Stimulated activated CD4-positive, alpha-beta T cell treated with anti-CD3 and anti-CD28 coated beads, Interleukin-4, amount 100 ng/mL, for 1 hour (primary cell): ENCODE measurements around the gene TMEM135.
"Not testable (repeated sequence)": the region's sequence is repeated elsewhere in the genome, so short reads cannot be mapped to it uniquely, and the experiment has no call there.

ENCODE experiments used
- DNase-seq: peaks from one replicate; pipeline ENCODE4 v3.0.0-alpha.2; 2020

TMEM135 gene

DNA sequence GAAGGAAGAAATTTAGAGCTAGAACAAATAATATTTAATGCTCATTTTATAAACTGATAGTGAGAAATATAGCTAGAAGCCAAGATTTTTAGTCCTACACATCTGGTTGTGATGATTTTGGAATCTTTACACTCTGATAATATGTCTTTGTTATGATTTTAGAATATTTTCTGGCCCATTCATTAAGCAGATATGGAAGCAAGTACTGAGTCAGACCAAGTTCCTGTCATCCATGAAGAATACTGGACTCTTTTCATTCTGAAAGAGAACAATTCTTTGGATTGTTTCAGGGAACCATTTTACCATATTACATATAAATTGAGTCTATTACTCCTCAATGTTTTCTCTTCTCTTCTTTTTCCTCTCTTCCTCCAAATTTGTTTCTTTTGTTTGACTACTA lies 227.4 kb downstream of the TMEM135 start:
- no peak for DNase-seq

DNA sequence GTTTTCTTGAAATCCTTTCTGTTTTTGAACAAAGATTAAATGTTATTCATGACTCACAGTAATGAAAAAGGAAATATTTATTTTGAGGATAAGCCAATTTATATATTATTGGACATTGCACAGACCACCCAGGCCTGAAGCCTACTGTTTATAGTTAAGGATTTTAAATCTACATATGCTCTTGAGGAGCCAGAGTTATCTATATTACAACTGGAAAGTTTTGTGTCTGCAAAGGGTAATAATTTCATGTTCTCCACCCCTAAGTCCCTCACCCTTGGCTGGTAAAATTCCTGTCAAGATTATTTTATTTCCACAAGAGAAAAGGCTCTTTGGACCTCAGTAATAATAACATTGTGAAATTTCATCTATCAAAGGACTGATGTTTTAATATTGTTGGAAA lies 228.2 kb downstream of the TMEM135 start:
- no peak for DNase-seq

DNA sequence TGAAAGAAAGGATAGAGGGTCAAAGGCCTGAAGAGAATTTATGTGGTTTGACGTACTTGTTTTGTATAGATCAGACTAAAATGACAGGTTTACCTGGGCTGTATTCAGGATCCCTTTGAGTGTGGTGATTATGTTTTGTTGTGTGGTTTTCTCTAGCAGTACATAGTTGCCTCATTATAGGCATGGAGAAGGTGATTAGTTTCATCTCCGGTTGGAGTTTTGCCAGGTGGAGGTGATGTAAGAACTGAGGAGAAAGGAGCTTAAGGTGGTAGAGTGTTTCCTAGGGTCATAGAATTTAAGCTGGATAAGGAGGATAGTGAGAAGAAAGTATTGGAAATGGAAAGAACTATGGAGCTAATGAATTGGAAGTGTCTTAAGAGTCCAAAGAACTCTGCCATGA lies 229.0 kb downstream of the TMEM135 start:
- DNase-seq = no peak

DNA sequence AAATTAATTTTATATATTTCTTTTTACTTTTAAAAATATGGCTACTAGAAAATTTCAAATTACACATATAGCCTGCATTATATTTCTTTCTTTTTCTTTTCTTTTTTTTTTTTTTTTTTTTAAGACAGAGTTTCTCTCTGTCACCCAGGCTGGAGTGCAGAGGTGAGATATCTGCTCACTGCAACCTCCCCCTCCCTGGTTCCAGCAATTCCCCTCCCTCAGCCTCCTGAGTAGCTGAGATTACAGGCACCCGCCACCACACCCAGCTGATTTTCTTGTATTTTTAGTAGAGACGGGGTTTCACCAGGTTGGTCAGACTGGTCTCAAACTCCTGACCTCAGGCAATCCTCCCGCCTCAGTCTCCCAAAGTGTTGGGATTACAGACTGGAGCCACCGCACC lies 234.2 kb downstream of the TMEM135 start:
- DNase-seq = not testable (repeated sequence)

DNA sequence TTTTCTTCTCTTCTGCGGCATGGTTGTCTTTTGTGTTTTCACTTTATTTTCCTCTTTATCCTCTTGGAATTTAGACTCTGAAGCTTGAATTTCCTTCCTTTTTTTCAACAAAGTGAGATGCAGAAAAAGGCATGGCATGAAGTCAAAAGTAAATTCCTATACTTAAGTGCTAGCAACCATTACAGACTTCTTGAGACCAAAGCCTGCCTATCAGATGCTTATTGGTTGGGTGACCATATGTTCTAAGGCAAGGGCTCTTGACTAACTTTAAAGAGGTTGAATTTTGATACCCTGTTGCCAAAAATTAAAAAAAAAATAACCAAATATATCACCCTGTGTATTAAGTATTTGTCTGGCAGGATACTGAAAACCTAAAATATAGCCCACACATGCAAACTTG lies 237.4 kb downstream of the TMEM135 start:
- DNase-seq = no peak

DNA sequence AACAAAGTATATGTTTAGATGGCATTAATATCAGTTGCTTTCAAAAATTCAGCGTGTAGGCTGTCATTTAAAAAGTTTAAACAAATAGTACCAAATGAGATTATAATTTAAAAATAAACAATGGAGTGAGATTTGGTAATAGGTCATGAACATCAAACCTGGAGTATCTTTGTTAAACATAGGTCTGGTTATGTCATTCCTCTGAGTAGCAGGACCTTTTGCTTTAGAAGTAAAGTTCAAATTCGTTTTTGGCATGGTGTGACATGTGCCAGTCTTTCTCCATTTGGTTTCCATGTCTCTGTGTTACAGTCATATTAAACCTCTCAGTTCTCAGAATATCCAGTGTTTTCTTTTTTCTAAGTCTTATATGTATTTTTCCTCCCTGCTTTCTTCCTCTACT lies 242.4 kb downstream of the TMEM135 start:
- DNase-seq = no peak

DNA sequence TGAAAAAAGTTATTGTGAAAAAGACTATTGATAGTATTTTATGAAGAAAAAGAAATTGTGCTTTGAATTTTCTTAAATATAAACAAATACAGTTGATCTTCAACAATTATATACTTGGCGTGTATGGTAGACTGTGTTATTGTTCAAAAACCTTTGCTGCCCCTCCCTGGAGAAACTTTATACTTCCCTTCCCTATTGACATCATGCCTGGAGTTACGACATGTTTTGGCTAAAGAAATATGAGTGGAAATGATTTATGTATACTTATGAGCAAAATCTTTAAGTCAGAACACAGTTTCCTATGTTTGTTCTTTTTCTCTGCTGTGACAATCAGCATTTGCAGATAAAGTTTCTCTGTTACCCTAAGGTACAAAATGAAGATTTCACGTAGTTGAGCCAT lies 243.8 kb downstream of the TMEM135 start:
- DNase-seq = no peak

DNA sequence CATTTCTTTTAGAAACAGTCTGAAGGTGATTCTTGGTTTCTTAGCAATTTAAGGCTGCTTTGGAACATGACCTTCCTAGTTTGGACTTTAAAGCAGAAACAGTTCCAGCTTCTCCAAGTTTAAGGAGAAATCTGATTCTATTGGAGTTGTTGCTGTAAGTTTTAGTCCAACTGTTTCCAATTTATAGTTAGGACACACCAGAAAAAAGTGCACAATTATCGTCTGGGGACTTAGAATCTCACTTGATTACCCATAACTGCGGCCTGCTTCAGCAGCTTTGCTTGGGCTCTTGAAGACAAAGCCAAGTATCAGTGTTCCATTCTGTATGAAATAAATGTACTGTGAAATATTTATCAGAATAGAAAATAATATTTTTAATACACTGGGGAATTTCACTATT lies 246.6 kb downstream of the TMEM135 start:
- DNase-seq = no peak

DNA sequence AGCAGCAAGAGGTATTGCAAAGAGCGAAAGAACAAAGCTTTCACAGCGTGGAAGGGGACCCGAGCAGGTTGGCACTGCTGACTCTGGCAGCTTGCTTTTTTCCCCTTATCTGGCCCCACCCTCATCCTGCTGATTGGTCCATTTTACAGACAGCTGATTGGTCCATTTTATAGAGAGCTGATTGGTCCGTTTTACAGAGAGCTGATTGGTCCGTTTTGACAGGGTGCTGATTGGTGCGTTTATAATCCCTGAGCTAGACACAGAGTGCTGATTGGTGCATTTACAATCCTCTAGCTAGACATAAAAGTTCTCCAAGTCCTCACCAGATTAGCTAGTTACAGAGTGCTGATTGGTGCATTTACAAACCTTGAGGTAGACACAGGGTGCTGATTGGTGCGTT lies 247.9 kb downstream of the TMEM135 start:
- not testable (repeated sequence) for DNase-seq

DNA sequence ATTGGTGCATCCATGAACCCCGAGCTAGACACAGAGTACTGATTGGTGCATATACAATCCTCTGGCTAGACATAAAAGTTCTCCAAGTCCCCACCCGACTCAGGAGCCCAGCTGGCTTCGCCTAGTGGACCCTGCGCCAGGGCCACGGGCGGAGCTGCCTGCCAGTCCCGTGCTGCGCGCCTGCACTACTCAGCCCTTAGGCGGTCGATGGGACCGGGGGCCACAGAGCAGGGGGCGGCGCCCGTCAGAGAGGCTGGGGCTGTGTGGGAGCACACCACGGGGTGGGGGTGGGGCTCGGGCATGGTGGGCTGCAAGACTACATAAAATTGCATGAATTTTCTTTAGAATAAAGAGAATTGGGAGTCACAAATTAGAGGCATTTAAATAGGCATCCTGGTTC lies 248.6 kb downstream of the TMEM135 start:
- no peak for DNase-seq

DNA sequence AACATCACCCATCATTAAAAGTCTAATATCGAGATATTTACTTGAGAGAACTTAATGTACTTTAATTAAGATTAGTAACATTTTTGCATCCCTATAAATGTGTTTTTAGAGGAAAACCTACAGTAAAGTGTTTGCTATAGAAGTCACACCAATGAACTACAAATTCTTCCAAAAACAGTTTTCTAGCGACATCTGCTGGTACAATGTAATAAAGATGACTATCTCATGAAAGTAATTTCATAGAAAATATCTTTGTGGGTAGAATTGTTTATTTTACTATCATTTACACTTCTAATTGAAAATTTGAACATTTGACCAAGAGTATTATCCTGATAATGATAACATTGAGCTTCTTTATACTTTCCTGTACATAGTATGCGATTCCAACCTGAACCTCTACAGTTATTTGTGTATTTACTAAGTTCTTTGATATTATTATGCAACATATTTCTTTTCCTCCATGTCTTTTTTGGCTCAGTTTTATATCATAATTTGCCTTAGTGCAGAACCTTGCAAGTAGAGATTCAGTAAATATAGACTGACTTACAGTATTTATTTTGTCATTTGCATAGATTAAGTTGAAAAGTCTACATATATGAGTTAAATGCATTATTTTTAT lies 252.7 kb downstream of the TMEM135 start:
- no peak for DNase-seq

DNA sequence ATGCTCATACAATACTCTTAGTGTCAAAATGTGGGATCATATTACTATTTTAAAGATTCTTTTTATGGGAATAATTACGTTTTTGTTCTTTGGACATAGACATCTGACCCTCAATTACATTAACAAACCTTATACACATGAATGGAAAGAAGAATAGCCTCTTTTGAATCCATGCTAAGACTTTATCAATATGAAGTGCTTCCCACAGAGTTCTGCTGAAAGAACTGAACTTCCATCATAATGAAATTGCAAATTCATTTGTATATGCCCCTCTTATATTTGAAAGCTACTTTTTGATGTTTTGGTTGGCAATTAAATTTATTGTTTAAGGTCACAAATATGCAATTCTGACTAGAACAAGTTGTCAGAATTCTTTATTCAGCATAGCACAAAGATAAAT lies 254.9 kb downstream of the TMEM135 start:
- no peak for DNase-seq

DNA sequence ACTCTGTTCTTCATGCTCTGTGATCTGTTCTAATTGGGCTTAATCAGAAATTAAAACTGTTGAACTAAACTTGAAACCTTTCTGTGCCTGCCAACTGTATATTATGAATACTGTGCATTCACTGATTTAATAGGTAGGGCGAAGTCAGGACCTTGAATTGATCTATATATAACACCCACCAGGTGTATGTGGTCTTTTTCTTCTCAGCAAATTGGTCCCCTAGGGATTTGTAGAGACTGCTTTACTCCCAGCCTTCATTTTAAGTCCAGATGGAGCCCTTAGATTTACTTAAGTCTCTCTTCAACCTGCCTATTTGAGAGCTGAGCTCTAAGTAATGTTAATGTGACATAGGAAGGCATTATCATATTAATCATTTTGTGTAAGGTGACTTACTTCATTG lies 257.5 kb downstream of the TMEM135 start:
- DNase-seq = no peak

DNA sequence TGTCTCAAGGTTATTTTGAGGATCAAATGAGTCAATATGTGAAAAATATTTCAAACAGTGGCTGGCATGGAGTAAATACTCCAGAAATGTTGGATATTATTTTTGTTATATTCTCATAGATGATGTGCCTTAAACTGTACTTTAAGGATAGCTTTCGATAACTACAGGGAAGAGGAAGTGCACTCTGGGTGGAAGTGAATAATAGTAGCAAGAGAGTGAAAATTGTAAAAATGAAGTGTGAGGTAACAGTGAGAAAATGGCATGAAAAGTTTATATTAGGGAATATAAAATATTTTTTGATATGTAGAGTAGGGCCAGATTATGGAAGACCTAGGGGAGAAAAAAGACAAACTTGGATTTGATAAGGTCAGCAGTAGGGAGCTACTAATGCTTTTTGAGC lies 258.9 kb downstream of the TMEM135 start:
- DNase-seq = no peak

DNA sequence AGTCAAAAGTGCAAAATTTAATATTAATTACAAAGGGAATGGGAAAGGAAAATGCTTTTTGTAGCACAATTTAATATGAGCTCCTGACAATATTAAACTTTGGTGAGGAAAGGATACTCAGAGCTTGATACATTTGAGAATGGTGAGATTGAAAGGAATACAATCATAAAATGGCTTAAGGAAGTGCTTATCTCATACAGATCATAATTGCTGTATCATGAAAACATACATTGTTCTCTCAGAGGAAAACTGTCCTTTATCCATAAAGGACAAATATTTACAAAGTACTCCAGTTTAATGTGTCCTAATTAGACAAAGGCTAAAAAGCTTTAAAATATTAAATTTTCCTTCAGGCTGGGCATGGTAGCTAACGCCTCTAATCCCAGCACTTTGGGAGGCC lies 260.4 kb downstream of the TMEM135 start:
- DNase-seq = no peak

DNA sequence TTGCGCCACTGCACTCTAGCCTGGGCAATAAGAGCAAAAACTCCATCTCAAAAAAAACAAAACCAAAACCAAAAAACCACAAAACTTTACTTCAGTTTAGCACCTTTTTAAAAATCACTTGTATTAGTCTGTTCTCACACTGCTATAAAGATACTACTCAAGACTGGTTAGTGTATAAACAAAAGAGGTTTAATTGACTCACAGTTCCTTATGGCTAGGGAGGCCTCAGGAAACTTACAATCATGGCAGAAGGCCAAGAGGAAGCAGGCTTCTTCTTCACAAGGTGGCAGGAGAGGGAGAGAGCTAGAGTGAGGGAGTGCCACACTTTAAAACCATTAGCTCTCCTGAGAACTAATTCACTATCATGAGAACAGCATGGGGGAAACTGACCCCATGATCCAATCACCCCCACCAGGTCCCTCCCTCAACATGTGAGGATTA lies 261.3 kb downstream of the TMEM135 start:
- no peak for DNase-seq

DNA sequence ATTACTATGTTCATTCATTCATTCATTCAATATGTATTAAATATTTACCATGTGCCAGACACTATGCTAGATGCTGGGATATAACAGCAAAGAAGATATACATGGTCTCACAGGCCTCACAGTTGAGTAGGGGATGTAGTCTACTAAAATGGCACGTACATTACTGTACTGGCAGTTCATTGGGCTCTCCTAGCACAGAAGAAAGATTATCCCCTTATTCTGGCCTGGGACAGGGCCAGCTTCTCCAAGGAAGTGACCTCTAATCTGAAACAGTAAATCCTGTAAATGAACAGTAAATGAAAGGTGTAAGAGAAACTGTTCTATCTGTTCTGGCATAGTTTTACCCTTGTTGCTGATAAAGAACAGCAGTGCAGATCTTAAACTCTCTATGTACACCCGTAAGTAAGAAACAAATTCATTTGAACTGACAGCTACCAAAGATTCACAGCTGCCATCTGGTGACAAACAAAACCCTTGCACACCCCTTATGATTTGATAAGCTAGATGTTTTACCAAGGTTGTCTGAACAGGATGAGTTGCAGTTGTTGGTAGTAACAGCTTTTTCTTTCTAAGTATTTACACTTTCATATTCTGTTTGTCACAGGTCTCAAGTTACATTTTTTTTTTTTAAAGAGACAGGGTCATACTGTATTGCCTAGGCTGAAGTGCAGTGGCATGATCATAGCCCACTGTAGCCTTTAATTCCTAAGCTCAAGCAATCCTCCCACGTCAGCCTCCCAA lies 263.1 kb downstream of the TMEM135 start:
- DNase-seq = no peak

DNA sequence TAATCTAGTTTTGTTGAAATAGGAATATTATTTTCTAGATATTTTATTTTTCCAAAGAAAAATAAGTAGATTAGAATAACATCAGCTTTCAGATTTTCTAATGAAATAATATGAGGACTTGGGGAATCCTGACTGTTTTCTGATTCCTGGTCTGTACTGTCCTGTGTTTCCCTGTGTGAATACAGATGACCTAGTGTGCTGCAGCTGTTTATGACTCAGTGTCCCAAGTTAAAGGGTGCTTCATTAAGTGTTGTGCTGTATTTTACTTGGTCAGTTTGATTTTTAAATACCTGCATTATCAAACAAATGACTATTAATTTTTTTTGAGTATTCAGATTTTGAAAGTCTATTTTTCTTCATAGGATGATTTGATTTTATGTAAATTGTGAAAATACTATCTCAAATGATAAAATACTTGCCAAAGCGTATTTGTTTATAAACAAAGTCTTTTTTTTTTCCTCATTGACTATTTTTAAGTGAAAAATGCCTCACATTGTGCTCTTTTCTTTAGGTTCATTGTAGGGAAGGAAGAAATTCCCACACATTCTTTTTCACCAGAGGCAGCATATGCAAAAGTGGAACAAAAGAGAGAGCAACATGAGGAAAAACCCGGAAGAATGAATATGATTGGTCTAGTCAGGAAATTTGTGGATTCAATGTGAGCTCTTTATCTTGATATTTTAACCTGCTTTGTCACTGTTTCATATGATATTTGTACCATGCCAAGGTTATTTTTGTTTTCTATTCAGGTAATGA lies 264.2 kb downstream of the TMEM135 start:
- DNase-seq = no peak

DNA sequence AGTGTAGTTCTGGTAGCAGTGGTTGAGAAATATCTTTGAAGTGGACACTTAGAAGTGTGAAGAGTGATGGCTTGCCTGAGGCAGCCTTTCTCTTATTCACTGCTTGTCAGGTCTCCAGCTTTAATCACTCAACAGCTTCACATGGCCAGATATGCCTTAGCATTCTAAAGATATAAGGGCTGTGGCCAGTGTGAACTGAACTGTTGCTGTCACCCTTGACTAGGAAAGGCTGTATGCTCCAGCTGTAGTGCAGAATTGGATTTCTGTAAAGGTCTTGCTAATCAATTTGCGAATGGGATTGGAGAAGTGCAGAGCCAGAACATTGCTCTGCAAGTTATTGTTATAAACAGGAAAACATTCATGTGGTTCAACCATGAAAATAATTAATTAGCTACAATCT lies 266.7 kb downstream of the TMEM135 start:
- no peak for DNase-seq

DNA sequence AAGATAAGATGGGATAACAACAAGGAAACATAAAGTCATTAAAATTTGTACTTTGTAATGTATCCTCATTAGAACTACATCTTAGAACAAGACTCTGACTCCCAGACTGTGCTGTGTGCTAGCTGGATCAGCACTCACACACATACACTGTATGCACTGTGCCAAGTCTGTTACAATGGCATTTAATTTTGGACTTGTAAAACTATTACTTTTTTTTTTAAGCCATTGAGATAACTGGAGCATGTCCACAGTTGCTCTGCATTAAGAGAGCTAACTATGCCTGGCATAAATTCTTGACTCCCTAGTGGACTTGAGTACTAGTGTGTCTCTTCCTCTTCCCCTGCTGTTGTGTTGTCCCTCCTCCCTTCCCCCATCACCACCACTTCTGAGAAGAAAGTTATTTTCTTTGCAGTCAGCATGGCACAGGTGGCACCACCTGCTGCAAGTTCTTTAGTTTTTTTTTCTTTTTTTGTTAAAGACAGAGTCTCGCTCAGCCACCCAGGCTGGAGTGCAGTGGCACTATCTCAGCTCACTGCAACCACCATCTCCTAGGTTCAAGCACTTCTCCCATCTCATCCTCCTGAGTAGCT lies 268.6 kb downstream of the TMEM135 start:
- DNase-seq = no peak

DNA sequence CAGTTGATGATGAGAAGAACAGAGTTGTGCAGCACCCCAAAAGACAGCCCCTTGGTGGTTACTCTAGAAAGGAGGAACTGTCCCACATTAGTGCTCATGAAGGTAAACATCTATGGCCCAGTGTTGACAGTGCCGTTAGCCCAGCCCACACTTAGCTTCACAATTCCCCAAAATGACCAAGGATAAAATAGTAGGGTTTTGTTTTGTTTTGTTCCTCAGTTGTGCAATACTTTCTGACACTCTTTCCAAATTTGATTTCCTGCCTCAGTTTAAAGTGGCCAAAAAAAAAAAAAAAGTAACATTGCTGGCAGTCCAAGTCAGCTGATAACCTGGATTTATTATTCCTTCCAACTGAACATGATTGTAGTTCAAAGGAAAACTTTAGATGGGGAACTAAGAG lies 269.4 kb downstream of the TMEM135 start:
- DNase-seq = no peak

DNA sequence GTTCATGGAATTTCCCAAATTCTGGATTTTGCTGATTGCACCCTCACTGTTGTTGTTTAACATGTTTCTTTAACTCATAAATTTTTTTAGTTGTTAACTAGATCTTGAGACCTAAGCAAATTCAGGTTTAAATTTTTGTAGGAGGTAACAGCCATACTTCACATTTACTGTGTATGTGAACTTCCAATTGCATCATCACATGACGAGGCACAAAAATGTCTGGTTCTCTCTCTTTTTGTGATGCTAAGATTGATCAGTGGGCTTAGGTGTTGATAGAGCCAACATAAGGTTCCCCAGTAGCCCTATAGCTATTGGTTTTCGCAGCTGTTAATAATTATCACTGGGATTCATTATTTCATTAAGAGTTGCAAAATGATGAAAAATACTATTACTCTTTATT lies 277.5 kb downstream of the TMEM135 start:
- DNase-seq = no peak

DNA sequence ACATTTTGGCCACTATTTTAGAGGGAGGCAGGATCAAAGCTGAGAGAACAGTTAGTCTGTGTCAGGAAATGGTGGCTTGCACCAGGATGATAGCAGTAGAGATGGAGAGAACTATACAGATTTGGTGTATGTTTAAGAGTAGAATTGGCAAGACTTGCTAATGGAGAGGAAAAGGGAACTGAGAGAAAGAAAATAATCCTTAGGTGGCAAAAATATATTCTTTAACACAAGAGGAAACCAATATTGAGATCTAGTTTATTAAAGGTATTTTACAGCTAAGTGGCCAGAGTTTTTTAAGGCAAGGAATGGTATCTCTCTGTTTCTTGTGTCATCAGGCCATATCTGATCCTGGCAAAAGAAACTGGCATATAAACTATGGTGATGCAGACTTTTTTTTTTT lies 278.8 kb downstream of the TMEM135 start:
- DNase-seq = no peak

DNA sequence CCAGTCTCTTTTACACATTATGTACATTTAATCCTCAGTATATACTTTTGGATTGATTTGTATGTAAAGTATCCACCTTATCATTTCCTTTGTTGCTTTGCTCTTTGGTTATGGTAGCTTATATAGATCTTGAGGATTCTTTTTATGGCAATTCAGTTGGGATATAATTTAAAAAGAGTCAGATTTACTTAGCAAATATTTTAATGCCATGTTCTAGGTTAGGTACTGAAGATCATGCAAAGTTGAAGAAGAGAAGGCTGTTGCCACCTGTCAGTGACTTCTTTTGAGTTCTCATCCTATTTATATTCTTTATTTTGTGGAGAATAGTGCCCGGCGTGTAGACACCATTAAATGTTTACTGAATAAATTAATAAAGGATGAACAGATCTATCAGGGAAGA lies 279.7 kb downstream of the TMEM135 start:
- DNase-seq = no peak
